GM19193 (cell line): ENCODE data around the gene LRBA.

Source experiments
- POLR2A ChIP-seq: IDR thresholded peaks from 4 replicates; pipeline ENCODE4 v1.6.1; 2011; ENCODE audit not compliant: insufficient read depth, insufficient read length; ENCODE audit errors: extremely low read depth

The LRBA gene

DNA sequence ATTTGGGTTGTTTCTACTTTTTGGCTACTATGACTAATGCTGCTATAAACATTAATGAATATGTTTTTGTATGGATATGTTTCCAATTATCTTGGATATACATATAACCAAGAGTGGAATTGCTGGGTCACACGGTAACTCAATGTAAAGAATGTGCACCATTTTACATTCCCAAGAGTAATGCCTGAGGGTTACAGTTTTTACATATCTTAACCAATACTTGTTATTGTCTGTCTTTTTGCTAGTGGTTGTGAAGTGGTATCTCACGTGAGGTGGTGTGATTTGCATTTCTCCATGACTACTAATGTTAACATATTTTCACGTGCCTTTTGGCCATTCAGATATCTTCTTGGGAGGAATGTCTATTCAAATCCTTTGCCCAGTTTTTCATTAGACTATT, 633.5 kb downstream of the LRBA start:
- TF ChIP-seq POLR2A: no peak

DNA sequence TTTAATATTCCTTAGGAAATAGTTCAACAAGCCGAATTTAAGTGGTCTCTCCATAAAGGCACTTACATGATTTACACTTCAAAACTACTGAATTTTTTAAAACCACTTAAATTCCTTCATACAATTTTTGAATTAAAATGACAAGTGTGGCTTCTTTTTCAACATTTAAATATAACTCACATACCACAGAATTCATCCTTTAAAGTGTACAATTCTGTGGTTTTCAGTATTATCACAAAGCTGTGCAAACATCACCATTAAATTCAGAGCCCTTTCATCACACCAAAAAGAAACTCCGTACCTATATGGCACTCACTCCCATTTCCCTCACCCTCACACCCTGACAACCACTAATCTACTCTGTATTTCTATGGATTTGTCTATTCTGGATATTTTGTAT, 634.0 kb downstream of the LRBA start:
- no peak for TF ChIP-seq POLR2A

DNA sequence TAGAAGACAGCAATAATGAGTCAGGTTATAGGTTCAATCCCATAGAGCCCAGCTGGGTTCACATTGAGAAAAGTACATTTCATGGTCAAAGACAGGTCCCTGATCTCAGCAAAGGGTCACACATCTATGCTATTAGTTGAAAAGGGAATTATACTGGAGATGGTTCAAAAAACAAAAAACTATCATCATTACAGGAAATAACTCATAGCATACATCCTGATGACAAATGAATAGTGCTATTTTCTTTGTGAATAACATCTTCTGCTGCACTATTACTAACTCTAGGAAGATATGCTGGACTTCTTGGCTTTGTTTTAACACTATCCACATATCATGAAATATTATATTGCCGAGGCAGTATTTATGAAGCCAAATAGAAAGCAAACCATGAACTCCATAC, 635.6 kb downstream of the LRBA start:
- no peak for TF ChIP-seq POLR2A

DNA sequence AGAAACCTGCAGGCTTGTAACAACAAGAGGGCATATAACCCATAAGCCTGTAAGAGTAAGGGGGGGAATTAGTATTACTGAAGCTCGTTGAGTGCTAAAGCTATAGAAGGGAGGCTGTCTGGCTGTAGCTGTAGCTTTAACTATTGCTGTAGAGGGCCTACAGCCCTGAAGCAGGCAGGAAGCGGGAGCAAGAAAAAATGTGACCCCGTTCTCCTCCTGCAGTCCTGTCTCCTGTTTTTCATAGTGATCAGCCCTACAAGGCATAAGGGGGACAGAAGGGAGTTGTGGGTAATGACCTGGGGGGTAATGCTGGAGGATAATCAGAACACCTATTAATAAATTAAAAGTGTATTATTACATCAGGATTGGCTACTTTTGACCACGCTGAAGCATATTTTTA, 640.1 kb downstream of the LRBA start:
- TF ChIP-seq POLR2A: no peak

DNA sequence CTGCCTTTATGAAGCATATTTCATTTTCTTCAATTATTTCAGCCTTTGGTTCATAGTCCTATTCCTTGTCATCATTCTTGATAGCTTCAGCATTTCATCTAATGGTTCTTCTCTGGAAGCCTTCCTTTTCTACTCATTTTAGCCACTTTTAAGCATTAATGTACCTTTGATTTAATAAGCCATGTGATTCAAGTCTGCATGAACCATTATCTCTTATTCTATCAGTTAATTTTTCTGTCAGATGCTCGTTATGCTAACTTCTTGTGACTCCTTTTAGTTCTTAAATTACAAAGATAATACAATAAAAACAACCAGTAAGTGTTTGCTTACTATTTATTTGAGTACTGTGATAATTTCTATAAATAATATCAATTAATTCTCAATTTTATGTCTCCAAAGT, 643.2 kb downstream of the LRBA start:
- no peak for TF ChIP-seq POLR2A

- no peak for TF ChIP-seq POLR2A
These were observed 645.4 kb downstream of the LRBA start for GRCh38 chr4:150369434-150370380.

DNA sequence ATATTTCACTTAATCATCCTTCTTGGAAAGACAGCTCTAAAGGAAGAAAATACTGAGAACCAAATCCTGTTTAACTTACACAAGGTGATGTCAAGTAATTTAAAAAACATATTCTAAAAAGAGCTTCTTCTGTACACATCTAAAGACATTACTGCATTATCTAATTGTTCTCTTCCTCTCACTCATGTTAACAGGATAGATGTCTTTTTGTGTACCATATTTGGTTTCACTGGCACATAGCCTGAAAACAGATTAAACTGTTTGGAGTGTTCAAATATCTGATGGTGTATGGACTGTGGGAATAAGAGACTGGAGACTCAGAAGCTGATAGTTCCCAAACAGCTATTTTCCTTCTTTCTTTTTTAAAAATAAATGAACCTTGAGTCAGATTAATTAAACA, 646.4 kb downstream of the LRBA start:
- TF ChIP-seq POLR2A: no peak

DNA sequence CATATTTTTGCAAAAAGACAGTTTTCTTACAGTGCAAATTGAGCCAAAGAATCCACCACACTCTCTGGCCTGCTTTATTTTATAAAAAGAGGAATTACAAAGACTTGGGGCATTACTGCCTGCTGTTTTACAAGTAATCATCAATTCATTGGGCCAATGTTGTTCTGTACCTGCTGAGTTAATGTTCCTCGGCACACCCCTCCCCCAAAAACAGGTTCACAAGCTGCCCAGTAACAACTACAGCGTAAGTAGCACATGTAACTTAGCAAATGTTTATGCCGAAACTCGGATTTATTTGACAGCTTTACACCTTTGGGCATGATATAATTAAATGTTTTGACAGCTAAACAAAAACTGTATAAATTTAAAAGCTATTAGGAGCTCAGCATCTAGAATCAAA, 647.8 kb downstream of the LRBA start:
- TF ChIP-seq POLR2A: no peak

- TF ChIP-seq POLR2A: no peak
These were observed 648.5 kb downstream of the LRBA start for GRCh38 chr4:150366487-150366999.

GRCh38 chr4:150363721-150364688, 651.1 kb downstream of the LRBA start:
- no peak for TF ChIP-seq POLR2A

DNA sequence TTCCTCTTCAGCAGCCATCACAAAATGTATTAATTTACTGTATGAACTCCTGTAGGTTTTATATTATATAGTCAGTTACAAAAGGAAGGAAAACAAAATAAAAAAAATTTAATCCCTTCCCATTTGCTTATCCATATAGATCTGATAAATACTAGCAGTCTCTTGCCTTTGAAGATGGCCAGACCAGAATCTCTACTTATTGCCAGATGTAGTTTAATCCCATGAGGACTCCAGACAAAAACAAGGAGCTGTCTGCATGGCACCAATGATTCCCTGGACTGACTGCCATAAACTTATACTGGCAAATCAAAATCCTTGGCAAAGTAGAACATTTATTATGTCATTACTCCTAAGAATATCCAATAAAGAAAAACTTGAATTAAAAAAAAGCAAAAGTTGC, 656.4 kb downstream of the LRBA start:
- no peak for TF ChIP-seq POLR2A

- TF ChIP-seq POLR2A: no peak
These were observed 657.3 kb downstream of the LRBA start for GRCh38 chr4:150357829-150358228.

DNA sequence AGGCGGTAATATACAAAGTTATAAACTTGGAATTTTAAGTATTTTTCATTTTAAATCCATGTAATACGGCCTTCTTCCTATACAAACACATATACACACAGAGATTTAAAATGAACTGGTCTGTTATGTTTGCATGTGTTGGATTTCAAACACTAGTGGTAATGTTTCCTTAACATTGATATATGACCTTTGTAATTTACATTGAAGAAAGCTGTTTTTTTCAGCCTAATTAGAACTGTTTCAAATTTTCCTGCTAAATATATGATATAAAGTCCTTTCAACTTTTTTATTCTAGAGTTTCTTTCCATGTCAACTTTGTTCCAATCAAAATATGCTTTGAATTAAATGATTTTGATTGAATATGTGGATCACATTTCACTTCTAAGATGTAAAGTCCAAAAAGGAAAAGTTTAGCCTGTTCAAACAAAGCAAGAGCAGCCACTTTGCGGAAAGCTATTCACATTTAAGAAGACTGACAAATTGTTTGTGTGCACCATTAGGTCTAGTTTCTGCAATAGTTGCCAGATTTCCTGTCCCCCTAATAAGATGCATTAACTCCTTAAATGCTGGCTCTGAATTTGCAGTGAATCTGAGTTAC, 659.1 kb downstream of the LRBA start:
- TF ChIP-seq POLR2A: no peak

GRCh38 chr4:150355418-150355817, 659.7 kb downstream of the LRBA start:
- TF ChIP-seq POLR2A: no peak
